Endothelial cell of umbilical vein (primary cell): Measurements from ENCODE around the gene TRAPPC2B. TPM values are rescaled to one million over a fixed set of nuclear protein-coding genes. Genes with fewer than 3 reads are reported as not detected.

ENCODE experiments used
- BruUV-seq: library from RNA; stranded (reverse); fragments of 400-500 nt; replicated peaks from 2 replicates; lab custom pipeline; 2021; lab: Mats Ljungman, UMichigan
- CTCF ChIA-PET: fragments of 300-600, 350-600 bp; sonication (Branson Sonifier 250); formaldehyde crosslinking; loops from one replicate; lab custom pipeline; 2021; ENCODE audit warnings: antibody characterized with exemption, inconsistent platforms; lab: Charles Lee
- POLR2A ChIA-PET: fragments of 300-600, 350-600 bp; sonication (Branson Sonifier 250); formaldehyde crosslinking; loops from one replicate; lab custom pipeline; 2021; ENCODE audit warnings: antibody characterized with exemption, inconsistent platforms; lab: Charles Lee
- DNase-seq: peaks from one replicate; pipeline ENCODE4 v3.0.0-alpha.2; 2011; ENCODE audit warnings: low read depth, low spot score
- FAIRE-seq: peaks from 2 replicates; lab custom pipeline; 2011; peaks lifted over from hg19 to GRCh38; lab: Jason Lieb, UNC
- H2AFZ ChIP-seq: 2 replicates; pipeline ENCODE4 v1.6.0; 2012; ENCODE audit warnings: low read depth, low read length, control low read depth, inconsistent platforms
- H3K27ac ChIP-seq: 2 replicates; pipeline ENCODE4 v1.5.1; 2011; ENCODE audit warnings: low read depth, mild to moderate bottlenecking, control low read depth, low read length, moderate library complexity; ENCODE audit not compliant: insufficient read depth
- H3K27me3 ChIP-seq, 2 experiments: 2 replicates each; pipeline versions ENCODE4 v1.6.0 to v1.6.1; 2011; ENCODE audit warnings: low read length in 2 of 2, mixed read lengths in 1 of 2; ENCODE audit not compliant: control insufficient read depth in 2 of 2, insufficient read depth in 2 of 2
- H3K36me3 ChIP-seq, 2 experiments: 2 replicates in 1 of 2; 3 replicates in 1 of 2; pipeline ENCODE4 v1.5.1; 2011; ENCODE audit warnings: low read length in 2 of 2, mild to moderate bottlenecking in 1 of 2, moderate library complexity in 1 of 2; ENCODE audit not compliant: control insufficient read depth in 2 of 2, insufficient read depth in 2 of 2; ENCODE audit errors: extremely low read depth in 1 of 2
- H3K4me1 ChIP-seq: 3 replicates; pipeline ENCODE4 v1.5.1; 2011; ENCODE audit warnings: mild to moderate bottlenecking, low read length; ENCODE audit not compliant: control insufficient read depth, insufficient read depth; ENCODE audit errors: extremely low read depth
- H3K4me2 ChIP-seq: 2 replicates; pipeline ENCODE4 v1.6.1; 2011; ENCODE audit warnings: low read length, control low read depth, mixed read lengths; ENCODE audit not compliant: insufficient read depth
- H3K4me3 ChIP-seq, 3 experiments: fragments of 200-600 bp in 1 of 3; sonication (generic), shearing (Covaris generic) in 1 of 3; replicated peaks in 1 of 3; 2 replicates each; pipeline ENCODE4 v1.5.1; 2011 to 2016; ENCODE audit warnings: control low read depth in 3 of 3, low read length in 3 of 3, mild to moderate bottlenecking in 2 of 3, inconsistent platforms in 1 of 3, low read depth in 1 of 3, moderate library complexity in 1 of 3; ENCODE audit not compliant: insufficient read depth in 1 of 3
- H3K79me2 ChIP-seq: 2 replicates; pipeline ENCODE4 v1.6.0; 2012; ENCODE audit warnings: low read length, inconsistent platforms; ENCODE audit not compliant: control insufficient read depth, insufficient read depth
- H3K9ac ChIP-seq: replicated peaks from 2 replicates; pipeline ENCODE3; 2011; ENCODE audit warnings: low read length, control low read depth; ENCODE audit not compliant: insufficient read depth; ENCODE audit errors: extremely low read depth
- H3K9me1 ChIP-seq: replicated peaks from 3 replicates; pipeline ENCODE4 v1.6.0; 2011; ENCODE audit warnings: mild to moderate bottlenecking, low read length; ENCODE audit not compliant: control insufficient read depth, insufficient read depth; ENCODE audit errors: extremely low read depth
- H3K9me3 ChIP-seq: replicated peaks from 2 replicates; pipeline ENCODE4 v1.5.1; 2012; ENCODE audit warnings: low read length, inconsistent platforms; ENCODE audit not compliant: control insufficient read depth, insufficient read depth
- H4K20me1 ChIP-seq: replicated peaks from 2 replicates; pipeline ENCODE3; 2011; ENCODE audit warnings: mild to moderate bottlenecking, low read length; ENCODE audit not compliant: control insufficient read depth, insufficient read depth; ENCODE audit errors: extremely low read depth
- CTCF ChIP-seq, 2 donors: IDR thresholded peaks; 1 replicate in 1 of 2; 2 replicates in 1 of 2; pipeline ENCODE4 v1.5.1; 2011; ENCODE audit warnings: low read length in 2 of 2, mild to moderate bottlenecking in 2 of 2, moderate library complexity in 2 of 2, control low read depth in 1 of 2, inconsistent platforms in 1 of 2, low read depth in 1 of 2; ENCODE audit not compliant: insufficient read depth in 1 of 2; ENCODE audit errors: extremely low read depth in 1 of 2
- EZH2 ChIP-seq: IDR thresholded peaks from 2 replicates; pipeline ENCODE4 v1.6.1; 2012; ENCODE audit warnings: borderline replicate concordance, low read depth, mild to moderate bottlenecking, moderate library complexity, low read length, inconsistent platforms; ENCODE audit not compliant: severe bottlenecking
- FOS ChIP-seq: IDR thresholded peaks from 2 replicates; pipeline ENCODE4 v1.6.1; 2011; ENCODE audit warnings: mild to moderate bottlenecking, low read length, moderate library complexity, borderline replicate concordance; ENCODE audit not compliant: insufficient read depth
- GATA2 ChIP-seq: IDR thresholded peaks from 2 replicates; pipeline ENCODE4 v1.7.0; 2011; ENCODE audit warnings: low read depth, mild to moderate bottlenecking, moderate library complexity, mixed read lengths, low read length; ENCODE audit not compliant: insufficient read length, insufficient read depth
- JUN ChIP-seq: IDR thresholded peaks from 2 replicates; pipeline ENCODE4 v1.6.1; 2011; ENCODE audit warnings: borderline replicate concordance, low read depth; ENCODE audit not compliant: insufficient read length, insufficient read depth
- MAX ChIP-seq: IDR thresholded peaks from 2 replicates; pipeline ENCODE4 v1.6.1; 2011; ENCODE audit not compliant: insufficient read depth, insufficient read length
- MYC ChIP-seq: IDR thresholded peaks from one replicate; pipeline ENCODE4 v1.6.1; 2011; ENCODE audit warnings: mild to moderate bottlenecking, low read depth, low read length
- POLR2A ChIP-seq: IDR thresholded peaks from 2 replicates; pipeline ENCODE4 v1.6.1; 2012; ENCODE audit warnings: low read depth, mild to moderate bottlenecking, control low read depth, low read length
- POLR2AphosphoS5 ChIP-seq: IDR thresholded peaks from 2 replicates; pipeline ENCODE4 v1.6.1; 2012; ENCODE audit warnings: low read depth, mild to moderate bottlenecking, control low read depth, low read length, moderate library complexity; ENCODE audit not compliant: insufficient read depth
- dilution Hi-C: fragments of 300-500 bp; cut with MboI; formaldehyde crosslinking; loops from one replicate; pipeline ENCODE4 v1.15.0; 2019; ENCODE audit warnings: low sequenced_read_pairs; ENCODE audit not compliant: extremely low pct_ligation_motif_present
- intact Hi-C: fragments of 100-400 bp; cut with micrococcal nuclease; formaldehyde crosslinking; loops from one replicate; pipeline ENCODE4 v1.10.0; 2022
- polyA plus RNA-seq, 4 experiments: library from polyadenylated mRNA; depleted of rRNA in 3 of 4; stranded (reverse) in 3 of 4; unstranded in 1 of 4; fragments of >200 nt; gene quantifications; 2 replicates each; pipeline versions ENCODE4 v1.2.1 to v1.2.3, GENCODE V29; 2011 to 2012; ENCODE audit warnings: missing spikeins in 1 of 4
- total RNA-seq: library from RNA; stranded (reverse); gene quantifications from 2 replicates; pipeline ENCODE4 v1.2.3, GENCODE V29; 2021

Gene TRAPPC2B
- total and polyA plus RNA-seq, 2 donors (not counting 3 experiments of a cell fraction or from before 2014, with no cell fraction given): 6.3 to 24.3 TPM

- peaks cover 0 to 3% of the 10 kb centered on the region in 2 experiments for H3K27me3 ChIP-seq
- no peak overlapping the region for H3K4me2 ChIP-seq
- TF ChIP-seq POLR2AphosphoS5 (no peak), MAX (no peak), GATA2 (no peak)
- no peaks in the 10 kb centered on the region for H4K20me1 ChIP-seq
- H3K9me3 ChIP-seq: no peaks in the 10 kb centered on the region
- ChIA-PET POLR2A (no interaction called here), CTCF (no interaction called here)
- no peak overlapping the region for H2AFZ ChIP-seq
- no TSS peak for BruUV-seq
- FAIRE-seq (no peak), DNase-seq (no peak)
- dilution Hi-C loops: no loop called here
- peaks cover 11% of the 10 kb centered on the region for H3K79me2 ChIP-seq
- H3K9me1 ChIP-seq: no peaks in the 10 kb centered on the region
- no peak overlapping the region for H3K4me3 ChIP-seq
- no peaks in the 10 kb centered on the region for H3K36me3 ChIP-seq
- no peak overlapping the region for H3K9ac ChIP-seq
- intact Hi-C loops: no loop called here
- H3K4me1 ChIP-seq: peaks cover 8% of the 10 kb centered on the region
- H3K27ac ChIP-seq: no peak overlapping the region
Measured at GRCh38 chr19:57348136-57348535, 15.2 kb upstream of the TRAPPC2B start.

GRCh38 chr19:57350877-57351805 is 12.2 kb upstream of the TRAPPC2B start, which contains the start of gene ZNF304:
Gene ZNF304, plus strand, starts transcription at chr19:57351271. Its CDS starts 394 bp downstream, at chr19:57351665.
- Histone ChIP-seq H3K4me2 (peak within 1 kb of the TSS; percentile 46), H3K4me1 (peaks cover 8% of the 10 kb centered on the region), H3K79me2 (peaks cover 11% of the 10 kb centered on the region), H3K27ac (peak within 1 kb of the TSS; percentile 23), H3K9me1 (no peaks in the 10 kb centered on the region), H2AFZ (peak within 1 kb of the TSS; percentile 97), H3K9me3 (no peaks in the 10 kb centered on the region), H3K9ac (peak within 1 kb of the TSS; percentile 67), H3K27me3 (no peaks in the 10 kb centered on the region), H4K20me1 (no peaks in the 10 kb centered on the region), H3K4me3 (peak within 1 kb of the TSS; percentile 42 to 73 (median 64)), H3K36me3 (peaks cover 2 to 18% of the 10 kb centered on the region in 2 experiments)
- peak; percentile 99 for FAIRE-seq
- intact Hi-C loops: loop anchor here (1.0 to 5.0 kb wide), 4 partner anchors 12 to 109 kb away; partner anchors contain the start of genes TRAPPC2B, ZNF460, ZNF547 and ZNF548
- peak; percentile 95 for DNase-seq
- CTCF ChIA-PET: interaction anchor here (0.8 to 1.2 kb wide), 4 partner anchors 15 to 331 kb away, joined by 3 to 4 read pairs (median 3); partner anchors contain the start of genes ZNF548 and ZNF551
- dilution Hi-C loops: no loop called here
- TF ChIP-seq MYC (no peak), JUN (no peak), POLR2A (peak; percentile 73), CTCF (IDR thresholded peaks at IDR 0.05; ENCODE audit: extremely low read depth in 1 of 2, insufficient read depth in 1 of 2, low read depth in 1 of 2, low read length in 2 of 2) (no peak), MAX (peak; percentile 55), EZH2 (no peak), GATA2 (no peak), POLR2AphosphoS5 (peak; percentile 48), FOS (no peak)
- POLR2A ChIA-PET: interaction anchor here (0.6 to 1.2 kb wide), 2 partner anchors 12 to 38 kb away, joined by 3 read pairs; partner anchors contain the start of genes TRAPPC2B, ZNF547 and ZNF548
- BruUV-seq: TSS peak; percentile 68
